BJ (cell line): ENCODE data around the gene CDK11A. TPM values are rescaled to one million over a fixed set of nuclear protein-coding genes. Genes with fewer than 3 reads are reported as not detected.
"Not testable (repeated sequence)": the region's sequence is repeated elsewhere in the genome, so short reads cannot be mapped to it uniquely, and the experiment has no call there.

Source experiments
- CTCF ChIA-PET: fragments of 350-600 bp; formaldehyde crosslinking; extraction: SDS; loops from one replicate; lab custom pipeline; 2021; ENCODE audit warnings: antibody characterized with exemption, inconsistent platforms; lab: Yijun Ruan, JAX
- POLR2A ChIA-PET: fragments of 300-600 bp; sonication (Branson Sonifier 250); formaldehyde crosslinking; extraction: SDS; loops from one replicate; lab custom pipeline; 2021; ENCODE audit warnings: antibody characterized with exemption; lab: Charles Lee
- DNase-seq: peaks from one replicate; pipeline ENCODE4 v3.0.0-alpha.2; 2011; ENCODE audit warnings: low read depth
- H3K27me3 ChIP-seq: 2 replicates; pipeline ENCODE4 v1.6.0; 2011; ENCODE audit warnings: low read length; ENCODE audit not compliant: control insufficient read depth, insufficient read depth
- H3K36me3 ChIP-seq: 2 replicates; pipeline ENCODE4 v1.5.1; 2011; ENCODE audit warnings: low read length; ENCODE audit not compliant: control insufficient read depth, insufficient read depth
- H3K4me3 ChIP-seq: 2 replicates; pipeline ENCODE4 v1.5.1; 2011; ENCODE audit warnings: low read depth, mild to moderate bottlenecking, control low read depth, low read length
- CTCF ChIP-seq: IDR thresholded peaks from 2 replicates; pipeline ENCODE4 v1.5.1; 2011; ENCODE audit warnings: low read depth, mild to moderate bottlenecking, control low read depth, inconsistent platforms, low read length, moderate library complexity; ENCODE audit not compliant: insufficient read depth
- polyA plus RNA-seq: library from polyadenylated mRNA; depleted of rRNA; stranded (reverse); fragments of >200 nt; gene quantifications from 2 replicates; pipeline ENCODE4 v1.2.3, GENCODE V29; 2011

The CDK11A gene
- polyA plus RNA-seq, 1 experiment = 8.1 TPM

- CTCF ChIA-PET, H3K36me3 ChIP-seq, POLR2A ChIA-PET, DNase-seq, H3K27me3 ChIP-seq, H3K4me3 ChIP-seq: not testable (repeated sequence)
Observed at GRCh38 chr1:1697358-1698183, 26.6 kb downstream of the CDK11A start.

GRCh38 chr1:1696431-1697357, 27.5 kb downstream of the CDK11A start:
- CTCF ChIA-PET, H3K27me3 ChIP-seq, POLR2A ChIA-PET, H3K4me3 ChIP-seq, H3K36me3 ChIP-seq, DNase-seq: not testable (repeated sequence)

GRCh38 chr1:1692714-1693647, 31.2 kb downstream of the CDK11A start, which contains the start of gene SLC35E2B:
TSS of gene SLC35E2B (minus strand) at chr1:1692795. CDS start at chr1:1676699, 16,096 bp downstream.
- peak within 1 kb of the TSS; percentile 58 for H3K4me3 ChIP-seq
- POLR2A ChIA-PET, CTCF ChIA-PET, H3K27me3 ChIP-seq, H3K36me3 ChIP-seq, DNase-seq: not testable (repeated sequence)

- POLR2A ChIA-PET, H3K36me3 ChIP-seq, H3K27me3 ChIP-seq, CTCF ChIA-PET, DNase-seq: not testable (repeated sequence)
- H3K4me3 ChIP-seq = peak overlapping the region; percentile 58
Observed at GRCh38 chr1:1692324-1692713, 31.8 kb downstream of the CDK11A start.

- CTCF ChIA-PET, H3K36me3 ChIP-seq, POLR2A ChIA-PET, H3K27me3 ChIP-seq, DNase-seq: not testable (repeated sequence)
- H3K4me3 ChIP-seq = peak overlapping the region; percentile 36
Observed at GRCh38 chr1:1691443-1691842, 32.7 kb downstream of the CDK11A start.

GRCh38 chr1:1689526-1689925, 34.6 kb downstream of the CDK11A start:
- H3K36me3 ChIP-seq, DNase-seq, H3K27me3 ChIP-seq, POLR2A ChIA-PET, CTCF ChIA-PET, H3K4me3 ChIP-seq: not testable (repeated sequence)

- no peak for TF ChIP-seq CTCF
- ChIA-PET CTCF (interaction anchor here (1.0 kb wide), 1 partner anchor 23 kb away, joined by 3 read pairs; no protein-coding TSS in a partner anchor), POLR2A (no interaction called here)
- no peak for DNase-seq
- no peaks in the 10 kb centered on the region for H3K27me3 ChIP-seq
- H3K36me3 ChIP-seq = peaks cover 7% of the 10 kb centered on the region
- H3K4me3 ChIP-seq = no peak overlapping the region
Observed at GRCh38 chr1:1687846-1688245, 36.3 kb downstream of the CDK11A start.
